K562 (cell line): Measurements from ENCODE around the gene HCAR1. TPM values are rescaled to one million over a fixed set of nuclear protein-coding genes. Genes with fewer than 3 reads are reported as not detected.
"Not testable (repeated sequence)": the region's sequence is repeated elsewhere in the genome, so short reads cannot be mapped to it uniquely, and the experiment has no call there.

Source experiments
- ATAC-seq: fragments of 200-7000 bp; cut with Tn5 transposase; 3 replicates; pipeline ENCODE4 v1.9.1; 2020; ENCODE audit warnings: moderate library complexity
- BruUV-seq: library from RNA; stranded (reverse); fragments of 400-500 nt; replicated peaks from 2 replicates; lab custom pipeline; 2021; lab: Mats Ljungman, UMichigan
- CTCF ChIA-PET: fragments of 300-600 bp; formaldehyde crosslinking; extraction: SDS; loops from one replicate; lab custom pipeline; 2021; ENCODE audit warnings: low intra/inter-chr PET ratio; lab: Yijun Ruan, JAX
- POLR2A ChIA-PET: fragments of 300-600, 350-650 bp; sonication (Branson Sonifier 250); formaldehyde crosslinking; extraction: SDS; loops from one replicate; lab custom pipeline; 2021; ENCODE audit warnings: antibody characterized with exemption, inconsistent platforms; lab: Yijun Ruan, JAX
- DNase-seq, 4 experiments: peaks; one replicate each; pipeline versions ENCODE4 v3.0.0 to v3.0.0-alpha.2; 2011 to 2018; ENCODE audit warnings: low spot score in 3 of 4, mixed read lengths in 3 of 4; ENCODE audit errors: extremely low read depth in 1 of 4
- FAIRE-seq: peaks from 2 replicates; lab custom pipeline; 2011; peaks lifted over from hg19 to GRCh38; lab: Jason Lieb, UNC
- H2AFZ ChIP-seq: 2 replicates; pipeline ENCODE4 v1.6.0; 2011; ENCODE audit warnings: low read depth, low read length, control low read depth, inconsistent platforms
- H3K27ac ChIP-seq: fragments of 200-600 bp; 3 replicates; pipeline ENCODE4 v1.8.0; 2011; ENCODE audit warnings: low read depth, mild to moderate bottlenecking, control low read depth, inconsistent platforms, low read length, moderate library complexity, mixed read lengths; ENCODE audit errors: extremely low read depth
- H3K27me3 ChIP-seq, 2 experiments: fragments of 300-600 bp in 1 of 2; 2 replicates in 1 of 2; 3 replicates in 1 of 2; pipeline versions ENCODE4 v1.6.0 to v1.8.0; 2011; ENCODE audit warnings: inconsistent platforms in 2 of 2, low read length in 2 of 2, mild to moderate bottlenecking in 1 of 2, mixed read lengths in 1 of 2, moderate library complexity in 1 of 2; ENCODE audit not compliant: control insufficient read depth in 2 of 2, insufficient read depth in 2 of 2
- H3K36me3 ChIP-seq: fragments of 300-600 bp; 3 replicates; pipeline ENCODE4 v1.8.0; 2011; ENCODE audit warnings: mild to moderate bottlenecking, low read length, inconsistent platforms; ENCODE audit not compliant: control insufficient read depth, insufficient read depth
- H3K4me1 ChIP-seq, 2 experiments: fragments of 200-600 bp in 1 of 2; replicated peaks in 1 of 2; 2 replicates in 1 of 2; 3 replicates in 1 of 2; pipeline versions ENCODE4 v1.5.1 to v1.8.0; 2011; ENCODE audit warnings: inconsistent platforms in 2 of 2, low read length in 2 of 2, mild to moderate bottlenecking in 1 of 2, mixed read lengths in 1 of 2, moderate library complexity in 1 of 2; ENCODE audit not compliant: control insufficient read depth in 2 of 2, insufficient read depth in 2 of 2
- H3K4me2 ChIP-seq: 2 replicates; pipeline ENCODE4 v1.6.1; 2011; ENCODE audit warnings: low read length, control low read depth, inconsistent platforms, mixed read lengths; ENCODE audit not compliant: insufficient read depth
- H3K4me3 ChIP-seq: fragments of 200-600 bp; sonication (generic), shearing (Covaris generic); 2 replicates; pipeline ENCODE4 v1.5.1; 2016; ENCODE audit warnings: control low read depth, inconsistent platforms
- H3K79me2 ChIP-seq: fragments of 200-600 bp; 3 replicates; pipeline ENCODE4 v1.8.0; 2011; ENCODE audit warnings: low read length, inconsistent platforms; ENCODE audit not compliant: control insufficient read depth, insufficient read depth
- H3K9ac ChIP-seq, 2 experiments: 2 replicates each; pipeline versions ENCODE4 v1.6.0 to v1.6.1; 2011; ENCODE audit warnings: low read depth in 2 of 2, low read length in 2 of 2, control low read depth in 1 of 2, inconsistent platforms in 1 of 2, mild to moderate bottlenecking in 1 of 2, mixed read lengths in 1 of 2; ENCODE audit not compliant: insufficient read depth in 1 of 2
- H3K9me1 ChIP-seq: one replicate; pipeline ENCODE4 v1.6.0; 2011; ENCODE audit warnings: inconsistent platforms, mild to moderate bottlenecking, low read length, moderate library complexity; ENCODE audit not compliant: control insufficient read depth, insufficient read depth
- H3K9me3 ChIP-seq: replicated peaks from 2 replicates; pipeline ENCODE4 v1.5.1; 2011; ENCODE audit warnings: low read depth, low read length, inconsistent platforms; ENCODE audit not compliant: control insufficient read depth, insufficient read depth
- H4K20me1 ChIP-seq: replicated peaks from 2 replicates; pipeline ENCODE4 v1.6.1; 2011; ENCODE audit warnings: low read length, inconsistent platforms, mixed read lengths; ENCODE audit not compliant: control insufficient read depth, insufficient read depth
- WGBS: fragments of 100-300 bp; shearing (Covaris generic); methylation state at CpG from one replicate; pipeline ENCODE4 v1.1.6; 2016; ENCODE audit warnings: low coverage, mixed read lengths; ENCODE audit not compliant: insufficient coverage; ENCODE audit errors: missing lambda C conversion rate; 5-methylcytosine and 5-hydroxymethylcytosine counted together
- in situ Hi-C: fragments of 300-500 bp; cut with MboI; formaldehyde crosslinking; loops from 4 replicates; pipeline ENCODE4 v1.15.0; 2018; ENCODE audit warnings: inconsistent platforms, mixed read lengths
- intact Hi-C: fragments of 100-400 bp; cut with micrococcal nuclease; formaldehyde crosslinking; loops from 2 replicates; pipeline ENCODE4 v1.14.2; 2022
- polyA plus RNA-seq, 8 experiments: library from polyadenylated mRNA; depleted of rRNA in 4 of 8; stranded (reverse) in 5 of 8; unstranded in 3 of 8; fragments of >200 nt; fragmentation: Nextera tagmentation in 2 of 8; fragmentation: Illumina TruSeq in 1 of 8; extraction: Ambion mirVana in 2 of 8; extraction: Trizol in 1 of 8; gene quantifications; 2 replicates each; pipeline versions ENCODE4 v1.2.1 to v1.2.3, GENCODE V29; 2011 to 2014; ENCODE audit warnings: inconsistent platforms in 1 of 8, missing spikeins in 1 of 8
- total RNA-seq, 7 experiments: library from RNA; depleted of rRNA in 6 of 7; stranded (reverse); fragments of >200 nt in 6 of 7; fragmentation: Illumina TruSeq in 2 of 7; extraction: Trizol in 2 of 7; gene quantifications; 2 replicates each; pipeline versions ENCODE4 v1.2.1 to v1.2.3, GENCODE V29; 2011 to 2021; ENCODE audit warnings: low replicate concordance in 1 of 7

Gene HCAR1
- total and polyA plus RNA-seq, 9 of the 15 experiments (the other 6 are each of a cell fraction or from before 2014, with no cell fraction given), result not detected

DNA sequence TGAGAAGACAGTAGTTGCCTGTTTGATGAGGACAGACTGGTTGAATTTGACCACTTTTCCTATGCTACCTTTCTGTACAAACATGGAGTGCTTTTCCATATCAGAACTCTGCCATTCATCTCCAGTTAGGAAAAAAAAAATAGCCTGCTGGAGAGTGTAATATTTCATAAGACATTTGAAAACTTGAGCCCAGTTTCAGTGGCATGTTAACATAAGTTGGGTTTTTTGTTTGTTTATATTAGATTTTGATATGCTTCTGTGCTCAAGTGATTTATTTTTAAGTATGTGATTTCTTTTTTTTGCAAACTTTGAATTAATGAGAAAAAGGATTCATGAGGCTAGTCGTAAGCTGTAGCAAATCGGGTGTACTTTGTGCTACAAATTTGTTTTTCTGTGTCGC is 26.8 kb downstream of the HCAR1 start:
- H3K36me3 ChIP-seq, intact Hi-C loops, in situ Hi-C loops, H3K4me2 ChIP-seq, H3K4me3 ChIP-seq, H3K4me1 ChIP-seq, DNase-seq, H3K9ac ChIP-seq, CTCF ChIA-PET, H3K9me1 ChIP-seq, H3K79me2 ChIP-seq, ATAC-seq, FAIRE-seq, POLR2A ChIA-PET, H3K9me3 ChIP-seq, H4K20me1 ChIP-seq, BruUV-seq, H3K27ac ChIP-seq, H2AFZ ChIP-seq: not testable (repeated sequence)
- peaks cover 14 to 18% of the 10 kb centered on the region in 2 experiments for H3K27me3 ChIP-seq
- WGBS, result 0% methylated on average over 3 of the region's 3 CpGs

- DNase-seq, H3K4me1 ChIP-seq, H3K9ac ChIP-seq, POLR2A ChIA-PET, H3K9me3 ChIP-seq, H3K4me3 ChIP-seq, BruUV-seq, FAIRE-seq, H2AFZ ChIP-seq, ATAC-seq, H3K79me2 ChIP-seq, CTCF ChIA-PET, H4K20me1 ChIP-seq, H3K36me3 ChIP-seq, H3K4me2 ChIP-seq, in situ Hi-C loops, intact Hi-C loops, H3K27ac ChIP-seq, H3K9me1 ChIP-seq: not testable (repeated sequence)
- peaks cover 14 to 18% of the 10 kb centered on the region in 2 experiments for H3K27me3 ChIP-seq
- WGBS, result 11% methylated on average over 22 of the region's 22 CpGs
These were observed 27.6 kb downstream of the HCAR1 start, which contains the start of gene HCAR2 for GRCh38 chr12:122702890-122703611. Gene HCAR2 (minus strand): TSS chr12:122703357. CDS start chr12:122703283, 74 bp downstream.

DNA sequence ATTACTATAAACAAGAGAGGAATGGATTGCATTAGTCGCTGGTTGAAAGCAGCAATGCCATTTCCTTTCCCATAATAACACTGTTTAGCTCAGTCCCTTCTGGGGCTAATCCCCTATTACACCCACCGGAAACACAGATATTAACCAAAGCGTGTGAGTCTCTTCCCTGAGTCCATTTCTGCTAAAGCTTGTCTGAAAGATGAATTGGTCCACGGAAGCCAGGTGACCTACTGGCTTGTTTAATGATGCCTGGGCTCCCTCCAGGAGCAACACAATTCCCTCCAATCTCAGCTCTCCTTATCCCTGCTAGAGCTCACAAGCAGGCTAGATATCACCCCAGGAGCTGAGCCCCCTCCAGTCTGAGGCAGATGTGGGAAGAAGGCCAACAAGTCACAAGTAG is 29.2 kb downstream of the HCAR1 start:
- intact Hi-C loops, DNase-seq, H3K4me2 ChIP-seq, H3K27ac ChIP-seq, H3K79me2 ChIP-seq, CTCF ChIA-PET, H4K20me1 ChIP-seq, BruUV-seq, H3K9ac ChIP-seq, in situ Hi-C loops, ATAC-seq, H3K4me1 ChIP-seq, H3K9me1 ChIP-seq, H3K36me3 ChIP-seq, H2AFZ ChIP-seq, FAIRE-seq, H3K9me3 ChIP-seq, H3K4me3 ChIP-seq: not testable (repeated sequence)
- WGBS, result 4% methylated on average over 4 of the region's 4 CpGs
- H3K27me3 ChIP-seq, result peaks cover 14 to 18% of the 10 kb centered on the region in 2 experiments
- POLR2A ChIA-PET, result interaction anchor here (0.7 kb wide), 1 partner anchor 24 kb away, joined by 3 read pairs; no protein-coding TSS in a partner anchor
